GM19452 (cell line): ENCODE results near the gene TNS3.

Experiments
- ATAC-seq: cut with Tn5 transposase; IDR thresholded peaks from one replicate; pipeline ENCODE4 v1.9.1; 2021; ENCODE audit not compliant: unreplicated experiment

The TNS3 gene

GRCh38 chr7:47320296-47320695, 261.6 kb downstream of the TNS3 start:
- no peak for ATAC-seq

- peak; percentile 74 for ATAC-seq
Measured at GRCh38 chr7:47318395-47319182, 263.3 kb downstream of the TNS3 start.

GRCh38 chr7:47317487-47317886, 264.4 kb downstream of the TNS3 start:
- no peak for ATAC-seq

- ATAC-seq: no peak
Measured at GRCh38 chr7:47314728-47315607, 266.9 kb downstream of the TNS3 start.

GRCh38 chr7:47314248-47314647, 267.7 kb downstream of the TNS3 start:
- no peak for ATAC-seq

- ATAC-seq: no peak
Measured at GRCh38 chr7:47313564-47313963, 268.3 kb downstream of the TNS3 start.

- no peak for ATAC-seq
Measured at GRCh38 chr7:47311891-47312290, 270.0 kb downstream of the TNS3 start.

- ATAC-seq: no peak
Measured at GRCh38 chr7:47310020-47310419, 271.9 kb downstream of the TNS3 start.

GRCh38 chr7:47308808-47309207, 273.1 kb downstream of the TNS3 start:
- no peak for ATAC-seq

- ATAC-seq: no peak
Measured at GRCh38 chr7:47307311-47307710, 274.6 kb downstream of the TNS3 start.

- no peak for ATAC-seq
Measured at GRCh38 chr7:47304727-47305719, 276.9 kb downstream of the TNS3 start.

GRCh38 chr7:47303695-47304453, 278.0 kb downstream of the TNS3 start:
- ATAC-seq: no peak

- ATAC-seq: no peak
Measured at GRCh38 chr7:47303014-47303694, 278.8 kb downstream of the TNS3 start.

GRCh38 chr7:47302560-47302959, 279.4 kb downstream of the TNS3 start:
- ATAC-seq: no peak

GRCh38 chr7:47301657-47302295, 280.1 kb downstream of the TNS3 start:
- no peak for ATAC-seq

- no peak for ATAC-seq
Measured at GRCh38 chr7:47301105-47301477, 280.8 kb downstream of the TNS3 start.

GRCh38 chr7:47300472-47301104, 281.3 kb downstream of the TNS3 start:
- no peak for ATAC-seq

- ATAC-seq: no peak
Measured at GRCh38 chr7:47299496-47299895, 282.4 kb downstream of the TNS3 start.

GRCh38 chr7:47298636-47299035, 283.3 kb downstream of the TNS3 start:
- no peak for ATAC-seq
